ENCODE results near the gene ACTR1B. TPM values are rescaled to one million over a fixed set of nuclear protein-coding genes. Genes with fewer than 3 reads are reported as not detected.

The ACTR1B gene
- total RNA-seq, 2 donors from 2014 or later, result 40.8 to 71.5 TPM

DNA sequence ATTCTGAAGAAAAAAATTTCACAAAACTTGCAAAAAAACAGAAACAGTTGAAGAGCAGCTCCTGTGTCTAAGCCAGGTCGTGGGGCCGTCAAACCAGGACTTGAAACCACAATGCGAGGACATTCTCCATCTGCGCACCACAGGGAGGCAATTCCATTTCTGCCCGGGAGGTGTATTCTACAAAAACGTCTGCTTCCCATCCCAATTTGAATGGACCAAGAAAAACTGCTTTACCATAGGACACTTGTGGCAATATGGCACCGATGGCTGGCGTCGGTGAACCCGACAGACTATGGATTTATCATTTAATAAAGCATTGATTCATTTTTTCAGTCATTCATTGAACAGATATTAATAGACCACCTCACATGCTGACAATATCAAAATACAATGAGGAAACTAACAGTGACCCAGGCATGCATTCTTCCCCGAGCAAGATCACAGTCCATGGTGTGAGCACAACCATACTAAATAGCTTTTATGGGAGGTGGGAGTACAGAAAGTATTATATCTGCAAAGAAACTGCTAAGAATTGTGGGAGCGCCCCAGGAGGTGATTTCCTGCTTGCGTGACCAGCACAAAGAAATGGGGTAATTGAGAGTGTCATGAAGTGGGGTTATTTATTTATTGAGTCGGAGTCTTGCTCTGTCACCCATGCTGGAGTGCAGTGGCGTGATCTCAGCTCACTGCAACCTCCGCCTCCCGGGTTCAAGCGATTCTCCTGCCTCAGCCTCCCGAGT lies 39.1 kb upstream of the ACTR1B start:
- Histone ChIP-seq H3K9me3 (no peaks in the 10 kb centered on the region), H3K4me1 (no peaks in the 10 kb centered on the region), H3K4me3 (no peak overlapping the region), H3K36me3 (no peaks in the 10 kb centered on the region), H3K27me3 (no peaks in the 10 kb centered on the region), H3K27ac (no peak overlapping the region)
- TF ChIP-seq CTCF (IDR thresholded peaks at IDR 0.05), result no peak
- peak; percentile 38 for DNase-seq (ENCODE audit: low spot score)

DNA sequence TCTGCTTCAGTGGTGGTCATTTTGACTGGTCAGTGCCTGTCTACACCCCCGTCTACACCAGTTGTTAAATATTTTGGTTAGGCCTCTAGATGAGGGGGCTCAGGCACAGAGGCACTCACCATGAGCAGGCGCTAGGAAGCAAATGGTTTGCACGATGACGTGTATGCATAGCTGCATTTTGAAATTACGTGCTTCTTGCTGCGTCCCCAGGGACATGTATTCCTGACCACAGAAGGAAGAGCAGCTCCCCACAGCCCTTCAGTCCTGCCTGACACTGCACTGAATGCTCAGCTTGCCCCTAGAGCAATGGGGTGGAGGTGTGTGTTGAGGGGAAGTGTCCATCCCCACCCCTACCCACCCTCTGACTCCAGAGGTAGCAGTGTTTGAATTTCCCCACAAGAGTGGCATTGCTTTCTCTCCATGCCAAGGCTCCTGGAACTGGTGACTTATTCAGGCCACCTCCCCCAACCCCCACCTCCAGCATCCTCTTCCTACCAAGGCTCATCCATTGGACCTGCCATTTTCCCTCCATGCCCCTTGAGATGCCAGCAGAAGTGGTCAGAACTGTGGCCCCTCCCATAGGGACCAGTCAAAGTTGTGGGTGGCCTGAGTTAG lies 38.1 kb upstream of the ACTR1B start:
- no peak for TF ChIP-seq CTCF (IDR thresholded peaks at IDR 0.05)
- no peaks in the 10 kb centered on the region for H3K9me3 ChIP-seq
- no peaks in the 10 kb centered on the region for H3K27me3 ChIP-seq
- peak; percentile 32 for DNase-seq (ENCODE audit: low spot score)
- no peak overlapping the region for H3K4me3 ChIP-seq
- no peak overlapping the region for H3K27ac ChIP-seq
- no peaks in the 10 kb centered on the region for H3K36me3 ChIP-seq
- no peaks in the 10 kb centered on the region for H3K4me1 ChIP-seq

GRCh38 chr2:97701186-97701585 lies 37.3 kb upstream of the ACTR1B start:
- Histone ChIP-seq H3K36me3 (no peaks in the 10 kb centered on the region), H3K27me3 (no peaks in the 10 kb centered on the region), H3K9me3 (no peaks in the 10 kb centered on the region), H3K4me3 (no peak overlapping the region), H3K27ac (no peak overlapping the region), H3K4me1 (no peaks in the 10 kb centered on the region)
- no peak for TF ChIP-seq CTCF (IDR thresholded peaks at IDR 0.05)
- peak; percentile 34 for DNase-seq (ENCODE audit: low spot score)

- peak; percentile 34 to 70 for TF ChIP-seq CTCF (IDR thresholded peaks at IDR 0.05)
- no peaks in the 10 kb centered on the region for H3K9me3 ChIP-seq
- H3K36me3 ChIP-seq, result no peaks in the 10 kb centered on the region
- H3K27me3 ChIP-seq, result no peaks in the 10 kb centered on the region
- H3K27ac ChIP-seq, result no peak overlapping the region
- no peak for DNase-seq (ENCODE audit: low spot score)
- no peaks in the 10 kb centered on the region for H3K4me1 ChIP-seq
- H3K4me3 ChIP-seq, result no peak overlapping the region
Measured at GRCh38 chr2:97699765-97700444, 36.1 kb upstream of the ACTR1B start.

DNA sequence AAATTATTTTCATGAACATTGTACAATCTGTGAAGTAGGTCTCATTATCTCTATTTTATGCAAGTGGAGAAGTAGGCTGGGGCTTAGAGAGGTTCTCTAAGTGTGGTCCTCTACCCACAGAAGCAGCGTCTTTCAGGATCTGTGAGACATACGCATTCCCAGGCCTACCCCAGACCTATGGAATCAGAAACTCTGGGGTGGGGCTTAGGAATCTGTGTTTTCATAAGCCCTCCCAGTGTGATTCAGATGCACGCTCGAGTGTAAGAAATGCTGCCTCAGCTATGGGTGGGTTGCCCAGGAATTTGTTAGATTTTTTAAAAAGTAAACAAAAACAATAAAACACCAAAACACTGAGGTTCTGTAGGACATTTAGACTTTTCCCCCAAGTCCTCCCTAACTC lies 34.7 kb upstream of the ACTR1B start:
- no peak for TF ChIP-seq CTCF (IDR thresholded peaks at IDR 0.05)
- H3K27me3 ChIP-seq, result no peaks in the 10 kb centered on the region
- DNase-seq (ENCODE audit: low spot score), result no peak
- no peak overlapping the region for H3K4me3 ChIP-seq
- no peak overlapping the region for H3K27ac ChIP-seq
- no peaks in the 10 kb centered on the region for H3K9me3 ChIP-seq
- no peaks in the 10 kb centered on the region for H3K36me3 ChIP-seq
- H3K4me1 ChIP-seq, result no peaks in the 10 kb centered on the region
